ENCODE results near the gene MARCHF10.

GRCh38 chr17:62718429-62718828 is 89.7 kb downstream of the MARCHF10 start:
- TF ChIP-seq, protein P1, sequence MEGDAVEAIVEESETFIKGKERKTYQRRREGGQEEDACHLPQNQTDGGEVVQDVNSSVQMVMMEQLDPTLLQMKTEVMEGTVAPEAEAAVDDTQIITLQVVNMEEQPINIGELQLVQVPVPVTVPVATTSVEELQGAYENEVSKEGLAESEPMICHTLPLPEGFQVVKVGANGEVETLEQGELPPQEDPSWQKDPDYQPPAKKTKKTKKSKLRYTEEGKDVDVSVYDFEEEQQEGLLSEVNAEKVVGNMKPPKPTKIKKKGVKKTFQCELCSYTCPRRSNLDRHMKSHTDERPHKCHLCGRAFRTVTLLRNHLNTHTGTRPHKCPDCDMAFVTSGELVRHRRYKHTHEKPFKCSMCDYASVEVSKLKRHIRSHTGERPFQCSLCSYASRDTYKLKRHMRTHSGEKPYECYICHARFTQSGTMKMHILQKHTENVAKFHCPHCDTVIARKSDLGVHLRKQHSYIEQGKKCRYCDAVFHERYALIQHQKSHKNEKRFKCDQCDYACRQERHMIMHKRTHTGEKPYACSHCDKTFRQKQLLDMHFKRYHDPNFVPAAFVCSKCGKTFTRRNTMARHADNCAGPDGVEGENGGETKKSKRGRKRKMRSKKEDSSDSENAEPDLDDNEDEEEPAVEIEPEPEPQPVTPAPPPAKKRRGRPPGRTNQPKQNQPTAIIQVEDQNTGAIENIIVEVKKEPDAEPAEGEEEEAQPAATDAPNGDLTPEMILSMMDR (IDR thresholded peaks at IDR 0.05), result no peak
- no peak for TF ChIP-seq POLR2A (IDR thresholded peaks at IDR 0.05)

Data from testis (tissue), 2 donors.